CD4-positive, alpha-beta memory T cell (primary cell): ENCODE measurements around the gene GATD1. TPM values are rescaled to one million over a fixed set of nuclear protein-coding genes. Genes with fewer than 3 reads are reported as not detected.

Experiments used
- CTCF ChIA-PET: fragments of 350-600 bp; sonication (Branson Sonifier 250); formaldehyde crosslinking; loops from one replicate; lab custom pipeline; 2021; ENCODE audit warnings: inconsistent platforms; ENCODE audit not compliant: partially characterized antibody; lab: Charles Lee
- POLR2A ChIA-PET: fragments of 350-600 bp; sonication (Branson Sonifier 250); formaldehyde crosslinking; loops from one replicate; lab custom pipeline; 2021; ENCODE audit not compliant: partially characterized antibody; lab: Charles Lee
- DNase-seq, 5 donors: peaks; one replicate each; pipeline versions ENCODE4 v3.0.0 to v3.0.0-alpha.2; 2020 to 2022; ENCODE audit warnings: mixed read lengths in 1 of 5
- H3K27ac ChIP-seq: one replicate; pipeline ENCODE4 v1.7.0; 2013; ENCODE audit warnings: low read depth, low read length
- H3K27me3 ChIP-seq: 2 replicates; pipeline ENCODE4 v1.7.0; 2013; ENCODE audit warnings: mild to moderate bottlenecking, low read length, moderate library complexity; ENCODE audit not compliant: insufficient read depth
- H3K36me3 ChIP-seq: 2 replicates; pipeline ENCODE4 v1.7.0; 2013; ENCODE audit warnings: mild to moderate bottlenecking, low read length, moderate library complexity; ENCODE audit not compliant: insufficient read depth
- H3K4me1 ChIP-seq: 2 replicates; pipeline ENCODE4 v1.7.0; 2013; ENCODE audit warnings: mild to moderate bottlenecking, low read length, moderate library complexity; ENCODE audit not compliant: insufficient read depth
- H3K4me3 ChIP-seq, 2 donors: one replicate each; pipeline ENCODE4 v1.7.0; 2013; ENCODE audit warnings: low read length in 2 of 2, mild to moderate bottlenecking in 1 of 2
- H3K9me3 ChIP-seq, 2 donors: one replicate each; pipeline ENCODE4 v1.7.0; 2013; ENCODE audit warnings: low read length in 2 of 2, control low read depth in 1 of 2; ENCODE audit not compliant: control insufficient read depth in 1 of 2
- H3K27ac Mint-ChIP-seq, 7 donors: one replicate each; pipeline ENCODE4 v1.8.0; 2020 to 2021; ENCODE audit warnings: mixed read lengths in 7 of 7, mild to moderate bottlenecking in 6 of 7, inconsistent platforms in 3 of 7, moderate library complexity in 3 of 7
- H3K27me3 Mint-ChIP-seq, 2 donors: one replicate each; pipeline ENCODE4 v1.8.0; 2020 to 2021; ENCODE audit warnings: mixed read lengths in 2 of 2
- H3K36me3 Mint-ChIP-seq, 2 donors: one replicate each; pipeline ENCODE4 v1.8.0; 2020 to 2021; ENCODE audit warnings: mixed read lengths in 2 of 2, inconsistent platforms in 1 of 2, mild to moderate bottlenecking in 1 of 2
- H3K4me1 Mint-ChIP-seq, 4 donors: one replicate each; pipeline ENCODE4 v1.8.0; 2020 to 2021; ENCODE audit warnings: mixed read lengths in 4 of 4, mild to moderate bottlenecking in 1 of 4
- H3K4me3 Mint-ChIP-seq, 8 donors: one replicate each; pipeline ENCODE4 v1.8.0; 2020 to 2021; ENCODE audit warnings: mixed read lengths in 8 of 8, mild to moderate bottlenecking in 7 of 8, moderate library complexity in 6 of 8, inconsistent platforms in 3 of 8
- H3K9me3 Mint-ChIP-seq, 8 donors: one replicate each; pipeline ENCODE4 v1.8.0; 2020 to 2021; ENCODE audit warnings: mixed read lengths in 8 of 8, mild to moderate bottlenecking in 5 of 8, inconsistent platforms in 3 of 8, moderate library complexity in 1 of 8
- intact Hi-C: fragments of 100-400 bp; cut with micrococcal nuclease; formaldehyde crosslinking; loops from one replicate; pipeline ENCODE4 v1.15.1; 2023
- polyA plus RNA-seq, 2 donors: library from polyadenylated mRNA; unstranded; fragments of 300-500 nt; fragmentation: Illumina TruSeq; gene quantifications; one replicate each; pipeline ENCODE4 v1.2.3, GENCODE V29; 2021
- total RNA-seq, 2 experiments: library from RNA; stranded (reverse); gene quantifications; one replicate each; pipeline ENCODE4 v1.2.3, GENCODE V29; 2021

GATD1 gene
- total and polyA plus RNA-seq, 4 experiments from 2014 or later = 4.3 to 64.9 (median 33.3) TPM

DNA sequence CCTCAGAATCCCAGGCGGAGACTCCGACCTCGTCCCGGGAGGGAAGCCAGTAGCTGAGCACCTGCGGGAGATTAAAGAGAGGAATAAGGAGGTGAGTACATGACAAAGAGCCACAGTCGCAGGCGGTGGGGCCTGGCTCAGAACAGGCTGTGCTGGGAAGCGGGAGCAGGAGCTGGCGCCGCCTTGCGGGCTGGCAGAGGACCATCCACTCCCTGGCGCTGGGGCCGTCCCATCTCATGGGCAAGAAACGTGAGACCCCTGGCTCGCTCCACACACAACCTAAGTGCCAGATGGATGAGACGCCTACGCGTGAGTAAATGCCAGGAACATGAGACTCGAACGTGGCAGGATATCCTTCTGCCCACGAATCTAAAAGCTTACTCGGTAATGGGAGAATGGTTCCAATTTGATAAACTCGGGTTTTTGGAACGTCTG, 6.3 kb upstream of the GATD1 start:
- H3K27ac ChIP-seq = no peak overlapping the region
- CTCF ChIA-PET = interaction anchor here (2.4 to 3.6 kb wide), 2 partner anchors 9 to 13 kb away, joined by 6 to 9 read pairs; no protein-coding TSS in a partner anchor
- Mint-ChIP-seq H3K27me3 (no peaks in the 10 kb centered on the region), H3K4me1 (peaks cover 2 to 6% (median 4%) of the 10 kb centered on the region in 4 donors), H3K27ac (no peak overlapping the region), H3K36me3 (peaks cover 0 to 3% of the 10 kb centered on the region in 2 donors), H3K4me3 (no peak overlapping the region), H3K9me3 (peaks cover 0 to 2% (median 0%) of the 10 kb centered on the region in 8 donors)
- peaks cover 4% of the 10 kb centered on the region for H3K4me1 ChIP-seq
- H3K4me3 ChIP-seq = no peak overlapping the region
- no peaks in the 10 kb centered on the region for H3K36me3 ChIP-seq
- POLR2A ChIA-PET = interaction anchor here (1.1 kb wide), 1 partner anchor 37 kb away, joined by 3 read pairs; no protein-coding TSS in a partner anchor
- H3K9me3 ChIP-seq = no peaks in the 10 kb centered on the region
- peak in 2 of 5 donors; percentile 22 to 27 for DNase-seq
- intact Hi-C loops = no loop called here
- H3K27me3 ChIP-seq = no peaks in the 10 kb centered on the region

DNA sequence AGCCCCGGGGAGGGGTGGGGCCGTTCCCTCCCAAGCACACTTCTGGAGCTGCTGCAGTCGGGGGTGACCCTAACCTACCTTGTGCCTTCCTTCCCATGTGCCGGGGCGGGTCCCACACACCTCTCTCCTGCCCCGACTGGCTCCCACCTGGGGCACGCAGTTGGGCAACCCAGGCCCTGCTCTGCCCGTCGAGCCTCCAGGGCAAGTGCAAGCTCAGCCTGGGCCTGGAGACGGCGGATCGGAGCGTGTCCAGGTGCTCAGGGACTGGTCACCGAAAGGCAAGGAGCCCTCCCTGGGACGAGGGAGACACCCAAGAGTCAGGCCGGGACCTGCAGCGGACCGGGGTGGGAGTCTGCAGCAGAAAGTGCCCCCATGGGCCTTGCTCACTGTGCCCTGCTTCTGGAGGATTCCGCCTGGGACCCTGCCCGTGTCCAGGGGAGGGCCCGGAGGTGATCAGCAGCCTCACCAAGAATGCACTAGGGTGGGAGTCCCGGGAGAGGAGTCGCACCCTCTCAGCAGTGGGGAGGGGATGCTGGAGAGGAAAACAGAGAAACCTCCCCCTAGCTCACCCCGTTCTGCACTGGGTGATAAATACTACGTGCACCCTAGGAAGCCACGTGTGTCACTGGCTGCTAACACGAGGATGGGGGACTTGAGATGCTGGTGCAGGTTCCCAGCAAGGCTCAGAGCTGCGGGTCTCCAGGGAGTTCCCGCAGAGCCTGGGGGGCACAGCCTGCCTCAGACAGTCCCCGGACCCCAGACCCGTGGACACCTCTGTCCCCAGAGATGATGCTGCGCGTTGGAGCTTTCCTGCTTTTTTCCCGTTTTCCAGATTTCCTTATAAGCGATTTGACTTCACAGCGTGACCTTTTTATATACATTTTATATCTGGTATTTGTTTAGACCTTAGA, 5.2 kb upstream of the GATD1 start:
- peak in 1 of 5 donors; percentile 22 for DNase-seq
- no peak overlapping the region for H3K27ac ChIP-seq
- POLR2A ChIA-PET = no interaction called here
- H3K27me3 Mint-ChIP-seq = no peaks in the 10 kb centered on the region
- H3K27me3 ChIP-seq = no peaks in the 10 kb centered on the region
- H3K27ac Mint-ChIP-seq = no peak overlapping the region
- no peak overlapping the region for H3K4me3 Mint-ChIP-seq
- H3K9me3 Mint-ChIP-seq = peaks cover 0 to 2% (median 0%) of the 10 kb centered on the region in 8 donors
- H3K4me3 ChIP-seq = no peak overlapping the region
- CTCF ChIA-PET = interaction anchor here (2.4 to 3.6 kb wide), 2 partner anchors 10 to 14 kb away, joined by 6 to 9 read pairs; no protein-coding TSS in a partner anchor
- peaks cover 0 to 3% of the 10 kb centered on the region in 2 donors for H3K36me3 Mint-ChIP-seq
- peaks cover 12% of the 10 kb centered on the region for H3K4me1 ChIP-seq
- intact Hi-C loops = no loop called here
- peaks cover 0 to 12% (median 5%) of the 10 kb centered on the region in 4 donors for H3K4me1 Mint-ChIP-seq
- H3K9me3 ChIP-seq = no peaks in the 10 kb centered on the region
- H3K36me3 ChIP-seq = no peaks in the 10 kb centered on the region

DNA sequence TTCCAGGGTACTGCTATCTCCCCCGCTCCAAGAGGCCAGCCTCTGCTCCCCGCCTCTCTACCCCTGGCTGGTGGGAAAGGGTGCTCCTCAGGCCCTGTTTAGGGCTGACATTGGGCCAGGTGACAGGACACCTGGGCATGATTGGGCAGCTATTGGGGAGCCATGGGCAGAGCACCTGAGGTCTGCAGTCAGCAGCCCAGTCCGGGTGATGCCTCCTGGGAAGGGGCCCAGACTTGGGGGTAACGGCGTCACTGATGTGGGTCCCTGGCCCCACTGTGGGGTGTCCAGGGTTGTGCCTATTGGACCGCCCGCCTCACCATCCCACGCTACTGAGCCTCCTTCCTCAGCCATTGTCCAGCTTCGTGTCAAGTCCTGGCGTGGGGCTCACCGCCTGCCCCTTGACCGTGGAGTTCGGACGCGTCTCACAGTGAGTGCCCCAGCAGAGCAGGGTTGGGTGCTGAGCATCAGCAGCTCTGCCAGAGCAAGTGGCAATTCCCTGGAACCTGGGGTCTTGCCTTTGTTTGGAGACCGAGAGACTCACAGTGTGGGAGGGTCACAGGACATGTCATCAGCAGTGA, 2.8 kb upstream of the GATD1 start:
- Histone ChIP-seq H3K27me3 (no peaks in the 10 kb centered on the region), H3K9me3 (no peaks in the 10 kb centered on the region), H3K36me3 (no peaks in the 10 kb centered on the region), H3K4me1 (peaks cover 29% of the 10 kb centered on the region), H3K27ac (no peak overlapping the region), H3K4me3 (no peak overlapping the region)
- Mint-ChIP-seq H3K4me3 (peak overlapping the region in 2 of 8 donors; percentile 17 to 43), H3K36me3 (peaks cover 0 to 7% of the 10 kb centered on the region in 2 donors), H3K9me3 (peaks cover 0 to 2% (median 0%) of the 10 kb centered on the region in 8 donors), H3K27ac (no peak overlapping the region), H3K4me1 (peaks cover 1 to 29% (median 9%) of the 10 kb centered on the region in 4 donors), H3K27me3 (no peaks in the 10 kb centered on the region)
- no peak for DNase-seq
- CTCF ChIA-PET = no interaction called here
- POLR2A ChIA-PET = no interaction called here
- intact Hi-C loops = no loop called here

DNA sequence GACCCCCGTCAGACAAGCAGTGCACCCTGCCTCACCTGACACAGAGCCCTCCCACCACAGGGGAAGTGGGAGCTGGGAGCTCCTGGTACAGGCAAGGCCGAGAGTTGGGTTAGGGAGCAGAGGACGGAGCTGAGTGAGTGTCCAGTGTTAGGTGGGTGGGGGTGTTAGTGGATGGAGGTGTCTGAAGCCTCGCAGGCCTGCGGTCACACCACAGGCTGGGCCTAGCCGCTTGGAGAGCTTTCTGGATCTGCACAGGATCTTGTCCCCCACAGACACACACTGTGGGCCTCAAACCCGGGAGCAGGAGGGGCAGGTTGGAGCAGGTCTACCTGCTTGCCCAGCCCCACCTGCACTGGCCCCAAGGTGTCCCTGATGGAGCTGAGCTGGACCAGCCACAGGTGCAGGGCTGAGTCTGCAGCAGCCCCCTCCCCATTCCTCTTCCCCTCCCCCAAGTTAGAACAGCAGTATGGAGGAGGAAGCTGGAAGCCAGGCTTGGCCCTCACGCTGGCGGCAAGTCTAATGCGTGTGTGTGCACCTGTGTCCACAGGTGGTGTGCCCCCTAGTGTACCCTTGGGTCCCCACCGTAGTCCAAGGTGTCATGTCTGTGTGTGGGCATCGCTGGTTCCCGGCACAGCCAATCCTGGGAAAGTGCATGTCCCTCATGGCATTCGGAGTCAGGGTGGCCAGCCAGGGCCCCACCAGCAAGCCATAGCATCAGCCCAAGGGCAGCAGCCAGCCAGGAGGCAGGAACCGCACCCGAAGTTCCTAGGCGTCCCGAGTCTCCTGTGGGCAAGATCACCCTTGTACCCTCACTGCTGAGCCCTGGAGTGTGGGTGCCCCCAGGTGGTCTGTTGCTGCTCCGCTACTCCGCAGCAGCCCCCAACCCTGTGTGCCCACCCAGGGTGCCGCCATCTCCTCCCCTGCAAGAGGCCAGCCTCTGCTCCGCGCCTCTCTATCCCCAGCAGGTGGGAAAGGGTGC, 2.0 kb upstream of the GATD1 start:
- peaks cover 32% of the 10 kb centered on the region for H3K4me1 ChIP-seq
- POLR2A ChIA-PET = interaction anchor here (0.6 to 3.6 kb wide), 2 partner anchors 17 to 32 kb away, joined by 3 to 23 read pairs; partner anchors contain the start of genes SLC25A22 and TALDO1
- no peak overlapping the region for H3K4me3 ChIP-seq
- H3K27me3 ChIP-seq = no peaks in the 10 kb centered on the region
- Mint-ChIP-seq H3K27ac (peak overlapping the region in 3 of 7 donors; percentile 30 to 60 (median 41)), H3K27me3 (no peaks in the 10 kb centered on the region), H3K9me3 (peaks cover 0 to 2% (median 0%) of the 10 kb centered on the region in 8 donors), H3K4me1 (peaks cover 2 to 36% (median 9%) of the 10 kb centered on the region in 4 donors), H3K4me3 (peak overlapping the region in 5 of 8 donors; percentile 9 to 63 (median 43)), H3K36me3 (peaks cover 0 to 5% of the 10 kb centered on the region in 2 donors)
- no peaks in the 10 kb centered on the region for H3K9me3 ChIP-seq
- H3K36me3 ChIP-seq = no peaks in the 10 kb centered on the region
- H3K27ac ChIP-seq = no peak overlapping the region
- intact Hi-C loops = no loop called here
- no peak for DNase-seq
- CTCF ChIA-PET = no interaction called here

DNA sequence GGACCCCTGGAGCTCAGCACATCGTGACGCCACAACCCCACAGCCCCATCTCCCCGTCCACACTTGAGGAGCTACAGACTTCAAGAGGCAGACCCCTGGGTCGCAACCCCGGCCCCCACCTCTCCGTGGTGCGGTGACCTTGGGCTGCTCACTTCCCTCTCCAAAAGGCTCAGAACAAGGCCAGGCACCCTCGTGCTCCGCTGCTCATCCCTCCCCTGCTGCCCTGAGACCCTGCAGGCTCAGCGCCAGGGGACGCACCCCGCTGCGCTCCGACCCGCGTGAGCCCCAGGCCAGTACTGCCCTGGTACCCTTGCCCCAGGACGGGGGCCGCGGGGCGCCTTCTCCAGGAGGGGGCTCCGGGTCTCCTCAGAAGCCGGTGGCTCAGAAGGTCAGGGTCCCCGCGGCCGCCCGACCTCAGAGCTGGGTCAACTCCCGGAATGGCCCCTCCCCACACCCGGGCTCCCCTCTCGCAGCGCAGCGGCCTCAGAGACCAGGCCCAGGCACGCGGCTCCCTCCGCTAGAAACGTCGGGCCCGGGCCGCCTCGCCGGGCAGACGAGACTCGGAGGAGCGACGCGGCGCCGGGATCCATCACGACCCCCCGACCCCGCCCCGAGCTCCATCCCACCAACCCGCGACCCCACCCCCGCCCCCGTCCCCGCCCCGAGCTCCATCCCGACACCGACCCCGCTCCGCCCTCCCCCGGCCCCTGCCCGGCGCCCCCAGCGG, 563 bp downstream of the GATD1 start:
- DNase-seq = peak in 1 of 5 donors; percentile 18
- Mint-ChIP-seq H3K4me1 (peaks cover 3 to 36% (median 9%) of the 10 kb centered on the region in 4 donors), H3K36me3 (peaks cover 0 to 5% of the 10 kb centered on the region in 2 donors), H3K27me3 (no peaks in the 10 kb centered on the region), H3K27ac (peak overlapping the region in 6 of 7 donors; percentile 60 to 84 (median 71)), H3K9me3 (peaks cover 0 to 2% (median 0%) of the 10 kb centered on the region in 8 donors), H3K4me3 (peak overlapping the region; percentile 74 to 83 (median 78))
- peaks cover 32% of the 10 kb centered on the region for H3K4me1 ChIP-seq
- POLR2A ChIA-PET = interaction anchor here (0.8 to 3.6 kb wide), 9 partner anchors 11 to 164 kb away, joined by 3 to 23 read pairs (median 5); partner anchors contain the start of genes PIDD1, PNPLA2, RPLP2 and SLC25A22
- CTCF ChIA-PET = interaction anchor here (1.4 to 2.4 kb wide), 3 partner anchors 9 to 13 kb away, joined by 6 to 8 read pairs (median 7); no protein-coding TSS in a partner anchor
- H3K36me3 ChIP-seq = peaks cover 7% of the 10 kb centered on the region
- H3K9me3 ChIP-seq = no peaks in the 10 kb centered on the region
- H3K4me3 ChIP-seq = peak overlapping the region; percentile 29 to 76
- peak overlapping the region; percentile 67 for H3K27ac ChIP-seq
- intact Hi-C loops = loop anchor here (1.0 to 2.0 kb wide), 3 partner anchors 22 to 33 kb away; partner anchors contain the start of genes RPLP2, SLC25A22 and TALDO1
- H3K27me3 ChIP-seq = no peaks in the 10 kb centered on the region
